Skeletal muscle tissue (tissue), 4 donors: Measurements from ENCODE around the gene RHOB. TPM values are rescaled to one million over a fixed set of nuclear protein-coding genes. Genes with fewer than 3 reads are reported as not detected.
"Not testable (repeated sequence)": the region's sequence is repeated elsewhere in the genome, so short reads cannot be mapped to it uniquely, and the experiment has no call there.

ENCODE experiments used
- H3K27ac ChIP-seq: one replicate; pipeline ENCODE4 v1.7.0; 2013; ENCODE audit warnings: mild to moderate bottlenecking, low read depth, low read length, inconsistent platforms
- H3K27me3 ChIP-seq, 3 donors: one replicate each; pipeline ENCODE4 v1.7.0; 2013; ENCODE audit warnings: low read length in 3 of 3; ENCODE audit not compliant: control insufficient read depth in 3 of 3, insufficient read depth in 3 of 3
- H3K36me3 ChIP-seq, 3 donors: one replicate each; pipeline ENCODE4 v1.7.0; 2013; ENCODE audit warnings: low read length in 3 of 3; ENCODE audit not compliant: control insufficient read depth in 3 of 3, insufficient read depth in 3 of 3
- H3K4me1 ChIP-seq, 3 donors: one replicate each; pipeline ENCODE4 v1.7.0; 2013; ENCODE audit warnings: low read length in 3 of 3, mild to moderate bottlenecking in 3 of 3; ENCODE audit not compliant: control insufficient read depth in 3 of 3, insufficient read depth in 3 of 3
- H3K4me3 ChIP-seq, 3 donors: one replicate each; pipeline ENCODE4 v1.7.0; 2013; ENCODE audit warnings: low read length in 3 of 3
- H3K9ac ChIP-seq, 3 donors: one replicate each; pipeline ENCODE4 v1.7.0; 2013; ENCODE audit warnings: low read length in 3 of 3, mild to moderate bottlenecking in 3 of 3, moderate library complexity in 2 of 3, low read depth in 1 of 3
- H3K9me3 ChIP-seq, 3 donors: one replicate each; pipeline ENCODE4 v1.7.0; 2013; ENCODE audit warnings: low read length in 3 of 3; ENCODE audit not compliant: control insufficient read depth in 3 of 3
- total RNA-seq: library from RNA; depleted of rRNA; stranded (reverse); fragments of >200 nt; gene quantifications from one replicate; pipeline ENCODE4 v1.2.3, GENCODE V29; 2014
- donor health status: Osteomylitis.

RHOB gene
- total RNA-seq, 1 donor from 2014 or later = 146 TPM

GRCh38 chr2:20410556-20411277, 36.2 kb upstream of the RHOB start:
- Histone ChIP-seq H3K4me1 (peaks cover 0 to 2% (median 0%) of the 10 kb centered on the region in 3 donors), H3K27ac (no peak overlapping the region), H3K4me3 (no peak overlapping the region), H3K36me3 (no peaks in the 10 kb centered on the region), H3K9me3 (peaks cover 0 to 4% (median 2%) of the 10 kb centered on the region in 3 donors), H3K27me3 (no peaks in the 10 kb centered on the region), H3K9ac (no peak overlapping the region)

GRCh38 chr2:20411361-20411894, 35.4 kb upstream of the RHOB start:
- H3K4me1 ChIP-seq = peaks cover 0 to 2% (median 0%) of the 10 kb centered on the region in 3 donors
- no peak overlapping the region for H3K4me3 ChIP-seq
- no peak overlapping the region for H3K27ac ChIP-seq
- peaks cover 0 to 4% (median 2%) of the 10 kb centered on the region in 3 donors for H3K9me3 ChIP-seq
- H3K36me3 ChIP-seq = no peaks in the 10 kb centered on the region
- no peaks in the 10 kb centered on the region for H3K27me3 ChIP-seq
- no peak overlapping the region for H3K9ac ChIP-seq

- Histone ChIP-seq H3K4me3 (no peak overlapping the region), H3K27ac (no peak overlapping the region), H3K4me1 (peaks cover 0 to 6% (median 5%) of the 10 kb centered on the region in 3 donors), H3K36me3 (no peaks in the 10 kb centered on the region), H3K9me3 (peaks cover 0 to 4% (median 0%) of the 10 kb centered on the region in 3 donors), H3K27me3 (peaks cover 0 to 2% (median 0%) of the 10 kb centered on the region in 3 donors), H3K9ac (no peak overlapping the region)
Observed at GRCh38 chr2:20414806-20415205, 32.1 kb upstream of the RHOB start.

GRCh38 chr2:20415511-20415918, 31.4 kb upstream of the RHOB start:
- peaks cover 0 to 6% (median 5%) of the 10 kb centered on the region in 3 donors for H3K4me1 ChIP-seq

GRCh38 chr2:20416723-20417122, 30.2 kb upstream of the RHOB start:
- peaks cover 0 to 3% (median 0%) of the 10 kb centered on the region in 3 donors for H3K27me3 ChIP-seq
- H3K4me3 ChIP-seq = no peak overlapping the region
- no peaks in the 10 kb centered on the region for H3K9me3 ChIP-seq
- H3K36me3 ChIP-seq = no peaks in the 10 kb centered on the region
- peaks cover 7 to 10% (median 8%) of the 10 kb centered on the region in 3 donors for H3K4me1 ChIP-seq
- H3K9ac ChIP-seq = no peak overlapping the region
- H3K27ac ChIP-seq = no peak overlapping the region

More at GRCh38 chr2:20415511-20415918, 31.4 kb upstream of the RHOB start:
- no peaks in the 10 kb centered on the region for H3K9me3 ChIP-seq
- no peak overlapping the region for H3K4me3 ChIP-seq
- H3K36me3 ChIP-seq = no peaks in the 10 kb centered on the region
- H3K27ac ChIP-seq = no peak overlapping the region
- H3K9ac ChIP-seq = no peak overlapping the region
- H3K27me3 ChIP-seq = peaks cover 0 to 3% (median 0%) of the 10 kb centered on the region in 3 donors

- H3K4me3 ChIP-seq, H3K9me3 ChIP-seq, H3K36me3 ChIP-seq, H3K9ac ChIP-seq, H3K27ac ChIP-seq, H3K27me3 ChIP-seq: not testable (repeated sequence)
- peaks cover 14 to 16% (median 14%) of the 10 kb centered on the region in 3 donors for H3K4me1 ChIP-seq
Observed at GRCh38 chr2:20417230-20417821, 29.5 kb upstream of the RHOB start.

- Histone ChIP-seq H3K9ac (no peak overlapping the region), H3K27me3 (peaks cover 0 to 3% (median 0%) of the 10 kb centered on the region in 3 donors), H3K4me1 (peaks cover 25% of the 10 kb centered on the region in 3 donors), H3K4me3 (no peak overlapping the region), H3K9me3 (no peaks in the 10 kb centered on the region), H3K36me3 (no peaks in the 10 kb centered on the region), H3K27ac (peak overlapping the region; percentile 56)
Observed at GRCh38 chr2:20418519-20418918, 28.4 kb upstream of the RHOB start.

GRCh38 chr2:20419007-20419576, 27.8 kb upstream of the RHOB start:
- H3K9ac ChIP-seq = no peak overlapping the region
- H3K36me3 ChIP-seq = no peaks in the 10 kb centered on the region
- peaks cover 0 to 3% (median 0%) of the 10 kb centered on the region in 3 donors for H3K27me3 ChIP-seq
- no peaks in the 10 kb centered on the region for H3K9me3 ChIP-seq
- H3K4me3 ChIP-seq = no peak overlapping the region
- H3K27ac ChIP-seq = peak overlapping the region; percentile 56
- H3K4me1 ChIP-seq = peaks cover 25 to 31% (median 28%) of the 10 kb centered on the region in 3 donors

GRCh38 chr2:20419752-20420151, 27.1 kb upstream of the RHOB start:
- peaks cover 0 to 3% (median 0%) of the 10 kb centered on the region in 3 donors for H3K27me3 ChIP-seq
- no peak overlapping the region for H3K27ac ChIP-seq
- no peaks in the 10 kb centered on the region for H3K36me3 ChIP-seq
- no peak overlapping the region for H3K4me3 ChIP-seq
- H3K4me1 ChIP-seq = peaks cover 30 to 38% (median 34%) of the 10 kb centered on the region in 3 donors
- no peaks in the 10 kb centered on the region for H3K9me3 ChIP-seq
- no peak overlapping the region for H3K9ac ChIP-seq
